Kidney epithelial cell (primary cell): Measurements from ENCODE around the gene VPS35. TPM values are rescaled to one million over a fixed set of nuclear protein-coding genes. Genes with fewer than 3 reads are reported as not detected.

Experiments used
- DNase-seq: peaks from one replicate; pipeline ENCODE4 v3.0.0-alpha.2; 2010; ENCODE audit warnings: low read depth
- H3K27me3 ChIP-seq: 2 replicates; pipeline ENCODE4 v1.6.0; 2011; ENCODE audit warnings: low read length; ENCODE audit not compliant: control insufficient read depth, insufficient read depth
- H3K36me3 ChIP-seq: 2 replicates; pipeline ENCODE4 v1.5.1; 2011; ENCODE audit warnings: low read length; ENCODE audit not compliant: control insufficient read depth, insufficient read depth
- H3K4me3 ChIP-seq: 2 replicates; pipeline ENCODE4 v1.5.1; 2011; ENCODE audit warnings: low read depth, mild to moderate bottlenecking, control low read depth, low read length
- CTCF ChIP-seq: IDR thresholded peaks from 2 replicates; pipeline ENCODE4 v1.5.1; 2011; ENCODE audit warnings: mild to moderate bottlenecking, moderate library complexity, low read length, control low read depth, inconsistent platforms; ENCODE audit not compliant: insufficient read depth, poor library complexity, severe bottlenecking
- total RNA-seq: library from RNA; depleted of rRNA; stranded (reverse); fragments of >200 nt; gene quantifications from 2 replicates; pipeline ENCODE4 v1.2.3, GENCODE V29; 2015

The VPS35 gene
- total RNA-seq: 128 and 147 TPM in 2 replicates

- peak; percentile 88 for DNase-seq
- peak; percentile 35 for TF ChIP-seq CTCF
- Histone ChIP-seq H3K27me3 (no peaks in the 10 kb centered on the region), H3K36me3 (no peaks in the 10 kb centered on the region), H3K4me3 (peak within 1 kb of the TSS; percentile 60)
Measured at GRCh38 chr16:46688654-46689364, at the start of gene VPS35. Gene VPS35, minus strand, starts transcription at chr16:46689178. Its CDS starts 45 bp downstream, at chr16:46689133.

- Histone ChIP-seq H3K27me3 (no peaks in the 10 kb centered on the region), H3K4me3 (no peak overlapping the region), H3K36me3 (no peaks in the 10 kb centered on the region)
- TF ChIP-seq CTCF: no peak
- DNase-seq: no peak
Measured at GRCh38 chr16:46737621-46738214, 48.7 kb upstream of the VPS35 start.

GRCh38 chr16:46736695-46737094 is 47.7 kb upstream of the VPS35 start:
- Histone ChIP-seq H3K4me3 (no peak overlapping the region), H3K36me3 (no peaks in the 10 kb centered on the region), H3K27me3 (peaks cover 3% of the 10 kb centered on the region)
- TF ChIP-seq CTCF: no peak
- DNase-seq: no peak

GRCh38 chr16:46733319-46733830 is 44.4 kb upstream of the VPS35 start:
- TF ChIP-seq CTCF: no peak

GRCh38 chr16:46732561-46732960 is 43.6 kb upstream of the VPS35 start:
- TF ChIP-seq CTCF: no peak
- DNase-seq: no peak
- H3K4me3 ChIP-seq: no peak overlapping the region
- no peaks in the 10 kb centered on the region for H3K36me3 ChIP-seq
- H3K27me3 ChIP-seq: peaks cover 3% of the 10 kb centered on the region

More at GRCh38 chr16:46733319-46733830, 44.4 kb upstream of the VPS35 start:
- no peaks in the 10 kb centered on the region for H3K36me3 ChIP-seq
- H3K27me3 ChIP-seq: peaks cover 3% of the 10 kb centered on the region
- no peak overlapping the region for H3K4me3 ChIP-seq
- DNase-seq: no peak
